CD8-positive, alpha-beta memory T cell (primary cell): ENCODE results near the gene INAFM1. TPM values are rescaled to one million over a fixed set of nuclear protein-coding genes. Genes with fewer than 3 reads are reported as not detected.

ENCODE experiments used
- CTCF ChIA-PET: fragments of 350-600 bp; sonication (Branson Sonifier 250); formaldehyde crosslinking; loops from one replicate; lab custom pipeline; 2021; ENCODE audit warnings: antibody characterized with exemption; lab: Charles Lee
- POLR2A ChIA-PET: fragments of 350-600 bp; sonication (Branson Sonifier 250); formaldehyde crosslinking; loops from one replicate; lab custom pipeline; 2021; ENCODE audit warnings: antibody characterized with exemption; lab: Charles Lee
- DNase-seq, 5 donors: peaks; one replicate each; pipeline versions ENCODE4 v3.0.0 to v3.0.0-alpha.2; 2020 to 2022; ENCODE audit warnings: mixed read lengths in 1 of 5
- H3K27ac ChIP-seq: one replicate; pipeline ENCODE4 v1.7.0; 2013; ENCODE audit warnings: low read depth, mild to moderate bottlenecking, low read length, moderate library complexity
- H3K27me3 ChIP-seq: 2 replicates; pipeline ENCODE4 v1.7.0; 2013; ENCODE audit warnings: low read length, mild to moderate bottlenecking; ENCODE audit not compliant: insufficient read depth, poor library complexity, severe bottlenecking
- H3K36me3 ChIP-seq: 2 replicates; pipeline ENCODE4 v1.7.0; 2013; ENCODE audit warnings: mild to moderate bottlenecking, low read length, moderate library complexity; ENCODE audit not compliant: insufficient read depth
- H3K4me1 ChIP-seq: 2 replicates; pipeline ENCODE4 v1.7.0; 2013; ENCODE audit warnings: mild to moderate bottlenecking, low read length, moderate library complexity; ENCODE audit not compliant: insufficient read depth
- H3K4me3 ChIP-seq: 2 replicates; pipeline ENCODE4 v1.7.0; 2013; ENCODE audit warnings: mild to moderate bottlenecking, low read length
- H3K9me3 ChIP-seq: 2 replicates; pipeline ENCODE4 v1.7.0; 2013; ENCODE audit warnings: mild to moderate bottlenecking, low read length
- H3K27ac Mint-ChIP-seq, 8 donors: one replicate each; pipeline ENCODE4 v1.8.0; 2020 to 2021; ENCODE audit warnings: mixed read lengths in 8 of 8, mild to moderate bottlenecking in 6 of 8, inconsistent platforms in 3 of 8, moderate library complexity in 3 of 8
- H3K27me3 Mint-ChIP-seq, 2 donors: one replicate each; pipeline ENCODE4 v1.8.0; 2020 to 2021; ENCODE audit warnings: mixed read lengths in 2 of 2, mild to moderate bottlenecking in 1 of 2, moderate library complexity in 1 of 2
- H3K36me3 Mint-ChIP-seq, 3 donors: one replicate each; pipeline ENCODE4 v1.8.0; 2020 to 2021; ENCODE audit warnings: mixed read lengths in 3 of 3, inconsistent platforms in 1 of 3, mild to moderate bottlenecking in 1 of 3
- H3K4me1 Mint-ChIP-seq, 3 donors: one replicate each; pipeline ENCODE4 v1.8.0; 2020 to 2021; ENCODE audit warnings: mixed read lengths in 3 of 3, inconsistent platforms in 1 of 3, mild to moderate bottlenecking in 1 of 3
- H3K4me3 Mint-ChIP-seq, 7 donors: one replicate each; pipeline ENCODE4 v1.8.0; 2020 to 2021; ENCODE audit warnings: mixed read lengths in 7 of 7, mild to moderate bottlenecking in 6 of 7, moderate library complexity in 4 of 7, inconsistent platforms in 2 of 7
- H3K9me3 Mint-ChIP-seq, 5 donors: one replicate each; pipeline ENCODE4 v1.8.0; 2020 to 2022; ENCODE audit warnings: mixed read lengths in 5 of 5, mild to moderate bottlenecking in 3 of 5, moderate library complexity in 2 of 5, inconsistent platforms in 1 of 5
- polyA plus RNA-seq: library from polyadenylated mRNA; unstranded; fragments of 300-500 nt; fragmentation: Illumina TruSeq; gene quantifications from one replicate; pipeline ENCODE4 v1.2.3, GENCODE V29; 2021
- total RNA-seq, 2 experiments: library from RNA; stranded (reverse); gene quantifications; one replicate each; pipeline ENCODE4 v1.2.3, GENCODE V29; 2021

The INAFM1 gene
- total RNA-seq (1 to 10 TPM; 7.3 to 9.3 TPM), polyA plus RNA-seq (2.3 TPM)

GRCh38 chr19:47274071-47274890 lies at the start of gene INAFM1:
INAFM1 (plus strand) TSS chr19:47274885; CDS start chr19:47274920, 35 bp downstream.
- peaks cover 9% of the 10 kb centered on the region for H3K36me3 ChIP-seq
- H3K4me1 ChIP-seq, result peaks cover 15% of the 10 kb centered on the region
- H3K4me3 Mint-ChIP-seq, result peak within 1 kb of the TSS; percentile 96 to 99 (median 97)
- peaks cover 0 to 30% (median 3%) of the 10 kb centered on the region in 3 donors for H3K36me3 Mint-ChIP-seq
- no peaks in the 10 kb centered on the region for H3K27me3 Mint-ChIP-seq
- no peaks in the 10 kb centered on the region for H3K27me3 ChIP-seq
- H3K27ac ChIP-seq, result peak within 1 kb of the TSS; percentile 97
- ChIA-PET POLR2A (interaction anchor here (0.5 to 3.9 kb wide), 17 partner anchors 12 to 1557 kb away, joined by 3 to 67 read pairs (median 6); partner anchors contain the start of genes CCDC9, DHX34, SAE1 and ZC3H4), CTCF (interaction anchor here (1.1 to 3.6 kb wide), 11 partner anchors 10 to 758 kb away, joined by 3 to 25 read pairs (median 5); partner anchors contain the start of genes CCDC9 and DHX34)
- H3K9me3 ChIP-seq, result no peaks in the 10 kb centered on the region
- no peaks in the 10 kb centered on the region for H3K9me3 Mint-ChIP-seq
- DNase-seq, result peak; percentile 98 to 100 (median 99)
- H3K4me1 Mint-ChIP-seq, result peaks cover 18 to 28% (median 21%) of the 10 kb centered on the region in 3 donors
- H3K27ac Mint-ChIP-seq, result peak within 1 kb of the TSS; percentile 97 to 100 (median 98)
- H3K4me3 ChIP-seq, result peak within 1 kb of the TSS; percentile 93

- Histone ChIP-seq H3K27ac (peak overlapping the region; percentile 94), H3K9me3 (no peaks in the 10 kb centered on the region), H3K36me3 (no peaks in the 10 kb centered on the region), H3K4me3 (peak overlapping the region; percentile 74), H3K4me1 (peaks cover 36% of the 10 kb centered on the region), H3K27me3 (no peaks in the 10 kb centered on the region)
- Mint-ChIP-seq H3K36me3 (peaks cover 0 to 15% (median 4%) of the 10 kb centered on the region in 3 donors), H3K4me3 (peak overlapping the region; percentile 11 to 92 (median 62)), H3K9me3 (no peaks in the 10 kb centered on the region), H3K4me1 (peaks cover 6 to 20% (median 16%) of the 10 kb centered on the region in 3 donors), H3K27me3 (no peaks in the 10 kb centered on the region), H3K27ac (peak overlapping the region; percentile 71 to 95 (median 90))
- POLR2A ChIA-PET, result interaction anchor here (1.0 to 2.6 kb wide), 15 partner anchors 13 to 113 kb away, joined by 3 to 77 read pairs (median 12); partner anchors contain the start of genes CCDC9, INAFM1, SAE1 and ZC3H4
- CTCF ChIA-PET, result interaction anchor here (0.7 to 4.8 kb wide), 19 partner anchors 8 to 213 kb away, joined by 3 to 75 read pairs (median 4); partner anchors contain the start of genes CCDC9, DHX34 and SAE1
- peak; percentile 85 to 92 (median 86) for DNase-seq
Observed at GRCh38 chr19:47225746-47226425, 48.8 kb upstream of the INAFM1 start.

GRCh38 chr19:47226426-47227351 lies 48.0 kb upstream of the INAFM1 start:
- no peaks in the 10 kb centered on the region for H3K9me3 ChIP-seq
- peaks cover 41% of the 10 kb centered on the region for H3K4me1 ChIP-seq
- DNase-seq, result peak; percentile 26 to 79 (median 43)
- Mint-ChIP-seq H3K27ac (peak overlapping the region in 7 of 8 donors; percentile 69 to 94 (median 90)), H3K4me3 (peak overlapping the region; percentile 65 to 92 (median 83)), H3K4me1 (peaks cover 11 to 25% (median 21%) of the 10 kb centered on the region in 3 donors), H3K27me3 (no peaks in the 10 kb centered on the region), H3K36me3 (peaks cover 0 to 12% (median 4%) of the 10 kb centered on the region in 3 donors), H3K9me3 (no peaks in the 10 kb centered on the region)
- POLR2A ChIA-PET, result interaction anchor here (0.5 to 2.6 kb wide), 17 partner anchors 12 to 220 kb away, joined by 3 to 77 read pairs (median 11); partner anchors contain the start of genes CCDC9, INAFM1, SAE1 and ZC3H4
- H3K36me3 ChIP-seq, result no peaks in the 10 kb centered on the region
- CTCF ChIA-PET, result interaction anchor here (0.7 to 4.8 kb wide), 14 partner anchors 14 to 214 kb away, joined by 3 to 75 read pairs (median 4); partner anchors contain the start of genes CCDC9, DHX34 and SAE1
- peak overlapping the region; percentile 94 for H3K27ac ChIP-seq
- H3K4me3 ChIP-seq, result peak overlapping the region; percentile 74
- H3K27me3 ChIP-seq, result no peaks in the 10 kb centered on the region

- CTCF ChIA-PET, result interaction anchor here (0.5 to 4.8 kb wide), 8 partner anchors 17 to 97 kb away, joined by 3 to 75 read pairs (median 8); partner anchors contain the start of genes CCDC9 and SAE1
- H3K27ac Mint-ChIP-seq, result peak overlapping the region in 7 of 8 donors; percentile 38 to 94 (median 75)
- Histone ChIP-seq H3K36me3 (no peaks in the 10 kb centered on the region), H3K4me1 (peaks cover 48% of the 10 kb centered on the region), H3K27me3 (no peaks in the 10 kb centered on the region), H3K27ac (peak overlapping the region; percentile 94), H3K9me3 (no peaks in the 10 kb centered on the region), H3K4me3 (peak overlapping the region; percentile 74)
- H3K36me3 Mint-ChIP-seq, result peaks cover 0 to 5% (median 0%) of the 10 kb centered on the region in 3 donors
- POLR2A ChIA-PET, result interaction anchor here (0.5 to 2.6 kb wide), 12 partner anchors 11 to 221 kb away, joined by 3 to 77 read pairs (median 13); partner anchors contain the start of genes CCDC9 and ZC3H4
- peak overlapping the region; percentile 65 to 92 (median 83) for H3K4me3 Mint-ChIP-seq
- H3K9me3 Mint-ChIP-seq, result no peaks in the 10 kb centered on the region
- H3K27me3 Mint-ChIP-seq, result no peaks in the 10 kb centered on the region
- peak; percentile 25 to 72 (median 38) for DNase-seq
- H3K4me1 Mint-ChIP-seq, result peaks cover 19 to 33% (median 28%) of the 10 kb centered on the region in 3 donors
Observed at GRCh38 chr19:47227352-47228167, 47.1 kb upstream of the INAFM1 start.

GRCh38 chr19:47228168-47228936 lies 46.3 kb upstream of the INAFM1 start:
- peak overlapping the region; percentile 84 for H3K27ac ChIP-seq
- ChIA-PET CTCF (interaction anchor here (0.5 to 3.1 kb wide), 3 partner anchors 16 to 91 kb away, joined by 3 to 22 read pairs (median 9); no protein-coding TSS in a partner anchor), POLR2A (interaction anchor here (1.9 kb wide), 1 partner anchor 15 kb away, joined by 12 read pairs; no protein-coding TSS in a partner anchor)
- H3K4me1 Mint-ChIP-seq, result peaks cover 24 to 37% (median 32%) of the 10 kb centered on the region in 3 donors
- no peaks in the 10 kb centered on the region for H3K9me3 ChIP-seq
- H3K27ac Mint-ChIP-seq, result no peak overlapping the region
- no peaks in the 10 kb centered on the region for H3K27me3 Mint-ChIP-seq
- peak overlapping the region in 3 of 7 donors; percentile 65 to 85 (median 65) for H3K4me3 Mint-ChIP-seq
- DNase-seq, result peak; percentile 37 to 74 (median 54)
- H3K4me1 ChIP-seq, result peaks cover 51% of the 10 kb centered on the region
- H3K27me3 ChIP-seq, result no peaks in the 10 kb centered on the region
- peak overlapping the region; percentile 80 for H3K4me3 ChIP-seq
- peaks cover 0 to 5% (median 0%) of the 10 kb centered on the region in 3 donors for H3K36me3 Mint-ChIP-seq
- no peaks in the 10 kb centered on the region for H3K36me3 ChIP-seq
- H3K9me3 Mint-ChIP-seq, result no peaks in the 10 kb centered on the region
